Pons (tissue), 1 donor: Measurements from ENCODE around the gene RPTOR.

Source experiments
- DNase-seq: peaks from one replicate; pipeline ENCODE4 v3.0.0-alpha.2; 2016; ENCODE audit warnings: low spot score

RPTOR gene

GRCh38 chr17:80818871-80819270 lies 274.2 kb downstream of the RPTOR start:
- DNase-seq = no peak

GRCh38 chr17:80819422-80820164 lies 275.0 kb downstream of the RPTOR start:
- DNase-seq = no peak

GRCh38 chr17:80820331-80820730 lies 275.7 kb downstream of the RPTOR start:
- no peak for DNase-seq

- DNase-seq = no peak
Observed at GRCh38 chr17:80821546-80821945, 276.9 kb downstream of the RPTOR start.

- no peak for DNase-seq
Observed at GRCh38 chr17:80822021-80822699, 277.5 kb downstream of the RPTOR start.

- no peak for DNase-seq
Observed at GRCh38 chr17:80822700-80823410, 278.2 kb downstream of the RPTOR start.

- no peak for DNase-seq
Observed at GRCh38 chr17:80824549-80825470, 280.2 kb downstream of the RPTOR start.

GRCh38 chr17:80825471-80826345 lies 281.1 kb downstream of the RPTOR start:
- DNase-seq = no peak

- DNase-seq = no peak
Observed at GRCh38 chr17:80826346-80826954, 281.8 kb downstream of the RPTOR start.

GRCh38 chr17:80826955-80827645 lies 282.5 kb downstream of the RPTOR start:
- DNase-seq = peak; percentile 44

- DNase-seq = no peak
Observed at GRCh38 chr17:80827646-80828643, 283.3 kb downstream of the RPTOR start.

- DNase-seq = no peak
Observed at GRCh38 chr17:80829166-80829813, 284.7 kb downstream of the RPTOR start.

- no peak for DNase-seq
Observed at GRCh38 chr17:80830020-80830780, 285.6 kb downstream of the RPTOR start.

- no peak for DNase-seq
Observed at GRCh38 chr17:80831491-80831890, 286.9 kb downstream of the RPTOR start.

- DNase-seq = peak; percentile 68
Observed at GRCh38 chr17:80832266-80832676, 287.6 kb downstream of the RPTOR start.

GRCh38 chr17:80832888-80833583 lies 288.4 kb downstream of the RPTOR start:
- DNase-seq = peak; percentile 89
